Measurements from ENCODE around the gene MATN3. TPM values are rescaled to one million over a fixed set of nuclear protein-coding genes. Genes with fewer than 3 reads are reported as not detected.

MATN3 gene
- total and polyA plus RNA-seq, 2 of the 13 experiments (the other 11 are each of a cell fraction or from before 2014, with no cell fraction given), result 36.1 to 208 TPM

GRCh38 chr2:20042531-20042930 lies 30.1 kb upstream of the MATN3 start (continued):
- TF ChIP-seq SP4 (CRISPR knock-in tag; IDR thresholded peaks at IDR 0.05), result no peak

GRCh38 chr2:20040489-20041172 lies 28.2 kb upstream of the MATN3 start:
- no TSS peak for BruUV-seq (replicated peaks)
- H3K27ac ChIP-seq (ENCODE audit: extremely low read length, insufficient read depth, low read length), result no peak overlapping the region
- peaks cover 32% of the 10 kb centered on the region for H3K4me1 ChIP-seq (ENCODE audit: insufficient read depth, low read length)
- DNase-seq (ENCODE audit: low spot score) (no peak), FAIRE-seq (no peak), ATAC-seq (no peak)
- ChIA-PET CTCF (ENCODE audit: low intra/inter-chr PET ratio, low total read pairs) (no interaction called here), POLR2A (interaction anchor here (1.6 kb wide), 1 partner anchor 11 kb away, joined by 10 read pairs; the partner anchor contains the start of gene LAPTM4A)
- no peak overlapping the region for H3K4me2 ChIP-seq (ENCODE audit: low read depth, low read length)
- H3K9ac ChIP-seq (ENCODE audit: insufficient read depth, low read depth, low read length), result no peak overlapping the region
- no peak overlapping the region for H3K4me3 ChIP-seq (replicated peaks in 1 of 3; ENCODE audit: insufficient read depth in 1 of 3, low read depth in 2 of 3, low read length in 3 of 3)
- H3K27me3 ChIP-seq (ENCODE audit: control insufficient read depth in 1 of 2, insufficient read depth in 2 of 2, low read length in 2 of 2), result no peaks in the 10 kb centered on the region
- WGBS (ENCODE audit: low lambda C conversion rate), result 95% methylated on average over 8 of the region's 8 CpGs
- intact Hi-C loops (cut with micrococcal nuclease; ENCODE audit: unreplicated experiment) (no loop called here), in situ Hi-C loops (cut with HindIII; ENCODE audit: extremely low pct_ligation_motif_present, low pct_unique_long_range_greater_than_20kb) (no loop called here)
- H3K79me2 ChIP-seq (ENCODE audit: insufficient read depth, low read length), result peaks cover 63% of the 10 kb centered on the region
- H3K9me3 ChIP-seq (ENCODE audit: low read length), result no peaks in the 10 kb centered on the region
- peaks cover 26 to 69% of the 10 kb centered on the region in 2 experiments for H3K36me3 ChIP-seq (replicated peaks in 1 of 2; ENCODE audit: control insufficient read depth in 1 of 2, insufficient read depth in 2 of 2, low read length in 2 of 2)
- H4K20me1 ChIP-seq (ENCODE audit: insufficient read depth, low read length), result peaks cover 38% of the 10 kb centered on the region
- no peak overlapping the region for H2AFZ ChIP-seq (ENCODE audit: low read length)
- TF ChIP-seq ZHX1 (CRISPR knock-in tag; IDR thresholded peaks at IDR 0.05; ENCODE audit: low read depth) (no peak), THAP8 (CRISPR knock-in tag; IDR thresholded peaks at IDR 0.05; ENCODE audit: borderline replicate concordance) (no peak), BRD4 (CRISPR knock-in tag; IDR thresholded peaks at IDR 0.05) (no peak), ARID3A (IDR thresholded peaks at IDR 0.05; ENCODE audit: low read depth, low read length) (no peak), TEAD3 (CRISPR knock-in tag; optimal IDR thresholded peaks at IDR 0.05; ENCODE audit: borderline replicate concordance) (no peak), SPEN (CRISPR knock-in tag; IDR thresholded peaks at IDR 0.05; ENCODE audit: low read depth) (no peak), ZNF205 (CRISPR knock-in tag; IDR thresholded peaks at IDR 0.05) (no peak), ZFX (CRISPR knock-in tag; IDR thresholded peaks at IDR 0.05; ENCODE audit: low read depth) (no peak), ZFP91 (CRISPR knock-in tag; IDR thresholded peaks at IDR 0.05; ENCODE audit: borderline replicate concordance) (no peak), HNF4G (IDR thresholded peaks at IDR 0.05; ENCODE audit: borderline replicate concordance, low read depth, low read length) (no peak), HNF4G (CRISPR knock-in tag; IDR thresholded peaks at IDR 0.05; ENCODE audit: borderline replicate concordance, low read depth) (no peak), FOSL2 (CRISPR knock-in tag; IDR thresholded peaks at IDR 0.05) (peak; percentile 71)

All from HepG2 (cell line).